Progenitor cell of endocrine pancreas (in vitro differentiated cells): ENCODE data around the gene EP400. TPM values are rescaled to one million over a fixed set of nuclear protein-coding genes. Genes with fewer than 3 reads are reported as not detected.

Source experiments
- DNase-seq: peaks from one replicate; pipeline ENCODE4 v3.0.0; 2021; ENCODE audit warnings: low spot score; ENCODE audit not compliant: unreplicated experiment
- H3K27ac Mint-ChIP-seq: 2 replicates; pipeline ENCODE4 v1.8.0; 2021; ENCODE audit warnings: mild to moderate bottlenecking, moderate library complexity, mixed read lengths
- H3K27me3 Mint-ChIP-seq: 2 replicates; pipeline ENCODE4 v1.8.0; 2021; ENCODE audit warnings: mixed read lengths
- H3K36me3 Mint-ChIP-seq: 2 replicates; pipeline ENCODE4 v1.8.0; 2022; ENCODE audit warnings: mixed read lengths; ENCODE audit not compliant: insufficient read depth
- H3K4me1 Mint-ChIP-seq: 2 replicates; pipeline ENCODE4 v1.8.0; 2021; ENCODE audit warnings: low read depth, mixed read lengths
- H3K4me3 Mint-ChIP-seq: 2 replicates; pipeline ENCODE4 v1.8.0; 2021; ENCODE audit warnings: low read depth, mild to moderate bottlenecking, moderate library complexity, mixed read lengths
- H3K9me3 Mint-ChIP-seq: 2 replicates; pipeline ENCODE4 v1.8.0; 2021; ENCODE audit warnings: low read depth, mixed read lengths
- total RNA-seq: library from RNA; stranded (reverse); gene quantifications from 2 replicates; pipeline ENCODE4 v1.2.1, GENCODE V29; 2021
- TF ChIP-seq, protein P1 (sequence below): fragments of 200-600 bp; sonication (generic); IDR thresholded peaks from one replicate; pipeline ENCODE4 v1.5.0; 2021; ENCODE audit warnings: antibody characterized with exemption, mild to moderate bottlenecking; ENCODE audit not compliant: unreplicated experiment

The EP400 gene
- total RNA-seq, 1 donor from 2014 or later: 66.6 TPM

DNA sequence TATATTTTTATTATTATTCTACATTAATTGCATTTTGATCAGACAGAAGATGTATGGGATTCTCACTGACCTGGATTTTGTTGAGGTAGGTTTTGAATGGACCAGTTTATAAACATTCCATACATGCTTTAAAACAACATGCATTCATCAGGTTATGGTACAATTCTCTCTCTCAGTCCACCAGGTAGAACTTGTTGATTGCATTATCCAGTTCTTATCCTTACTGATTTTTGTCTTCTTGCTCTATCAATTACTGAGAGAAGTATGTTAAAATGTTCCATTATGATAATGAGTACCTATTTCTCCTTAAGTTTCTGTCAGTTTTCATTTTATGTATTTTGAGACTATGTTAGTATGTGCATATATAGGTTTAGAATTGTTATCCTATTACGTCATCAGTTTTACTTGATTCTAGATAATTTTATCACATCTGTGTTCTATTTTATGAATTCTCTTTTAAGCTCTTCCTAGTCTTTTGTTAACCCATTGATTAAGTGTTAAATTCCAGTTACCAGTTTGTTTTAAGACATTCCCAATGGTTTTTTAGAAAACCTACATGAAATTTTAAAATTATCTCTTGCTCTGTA lies 50.6 kb downstream of the EP400 start:
- no peak overlapping the region for H3K27ac Mint-ChIP-seq
- no peaks in the 10 kb centered on the region for H3K27me3 Mint-ChIP-seq
- H3K4me3 Mint-ChIP-seq: no peak overlapping the region
- peaks cover 1% of the 10 kb centered on the region for H3K36me3 Mint-ChIP-seq
- TF ChIP-seq, protein P1, sequence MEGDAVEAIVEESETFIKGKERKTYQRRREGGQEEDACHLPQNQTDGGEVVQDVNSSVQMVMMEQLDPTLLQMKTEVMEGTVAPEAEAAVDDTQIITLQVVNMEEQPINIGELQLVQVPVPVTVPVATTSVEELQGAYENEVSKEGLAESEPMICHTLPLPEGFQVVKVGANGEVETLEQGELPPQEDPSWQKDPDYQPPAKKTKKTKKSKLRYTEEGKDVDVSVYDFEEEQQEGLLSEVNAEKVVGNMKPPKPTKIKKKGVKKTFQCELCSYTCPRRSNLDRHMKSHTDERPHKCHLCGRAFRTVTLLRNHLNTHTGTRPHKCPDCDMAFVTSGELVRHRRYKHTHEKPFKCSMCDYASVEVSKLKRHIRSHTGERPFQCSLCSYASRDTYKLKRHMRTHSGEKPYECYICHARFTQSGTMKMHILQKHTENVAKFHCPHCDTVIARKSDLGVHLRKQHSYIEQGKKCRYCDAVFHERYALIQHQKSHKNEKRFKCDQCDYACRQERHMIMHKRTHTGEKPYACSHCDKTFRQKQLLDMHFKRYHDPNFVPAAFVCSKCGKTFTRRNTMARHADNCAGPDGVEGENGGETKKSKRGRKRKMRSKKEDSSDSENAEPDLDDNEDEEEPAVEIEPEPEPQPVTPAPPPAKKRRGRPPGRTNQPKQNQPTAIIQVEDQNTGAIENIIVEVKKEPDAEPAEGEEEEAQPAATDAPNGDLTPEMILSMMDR: no peak
- H3K9me3 Mint-ChIP-seq: no peaks in the 10 kb centered on the region
- peaks cover 7% of the 10 kb centered on the region for H3K4me1 Mint-ChIP-seq
- DNase-seq: no peak

DNA sequence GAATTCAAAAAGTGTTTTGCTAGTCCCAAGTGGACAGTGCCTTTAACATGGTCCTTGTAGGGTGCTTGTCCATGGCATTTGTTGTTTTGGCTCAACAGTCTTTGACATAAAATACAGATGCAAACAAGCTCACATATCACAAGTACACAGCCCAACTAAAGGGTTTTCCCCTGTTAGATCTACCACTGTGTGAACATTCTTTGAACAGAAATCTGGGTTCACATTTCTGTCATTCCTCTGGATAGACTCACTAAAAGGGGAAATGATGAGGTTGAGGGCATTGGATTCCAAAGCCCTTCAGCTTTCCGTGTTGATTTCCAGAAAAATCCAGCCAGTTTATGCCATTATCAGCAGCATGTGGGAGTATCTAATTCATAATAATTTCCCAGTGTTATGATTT lies 54.1 kb downstream of the EP400 start:
- no peak for DNase-seq
- TF ChIP-seq, protein P1: no peak
- H3K27me3 Mint-ChIP-seq: no peaks in the 10 kb centered on the region
- H3K9me3 Mint-ChIP-seq: no peaks in the 10 kb centered on the region
- no peak overlapping the region for H3K4me3 Mint-ChIP-seq
- peaks cover 7% of the 10 kb centered on the region for H3K4me1 Mint-ChIP-seq
- H3K36me3 Mint-ChIP-seq: peaks cover 9% of the 10 kb centered on the region
- no peak overlapping the region for H3K27ac Mint-ChIP-seq

- H3K9me3 Mint-ChIP-seq: no peaks in the 10 kb centered on the region
- no peaks in the 10 kb centered on the region for H3K27me3 Mint-ChIP-seq
- no peak overlapping the region for H3K4me3 Mint-ChIP-seq
- DNase-seq: no peak
- H3K27ac Mint-ChIP-seq: no peak overlapping the region
- H3K36me3 Mint-ChIP-seq: peaks cover 9% of the 10 kb centered on the region
- TF ChIP-seq, protein P1: no peak
- peaks cover 7% of the 10 kb centered on the region for H3K4me1 Mint-ChIP-seq
These were observed 55.2 kb downstream of the EP400 start for GRCh38 chr12:132004946-132005345.

DNA sequence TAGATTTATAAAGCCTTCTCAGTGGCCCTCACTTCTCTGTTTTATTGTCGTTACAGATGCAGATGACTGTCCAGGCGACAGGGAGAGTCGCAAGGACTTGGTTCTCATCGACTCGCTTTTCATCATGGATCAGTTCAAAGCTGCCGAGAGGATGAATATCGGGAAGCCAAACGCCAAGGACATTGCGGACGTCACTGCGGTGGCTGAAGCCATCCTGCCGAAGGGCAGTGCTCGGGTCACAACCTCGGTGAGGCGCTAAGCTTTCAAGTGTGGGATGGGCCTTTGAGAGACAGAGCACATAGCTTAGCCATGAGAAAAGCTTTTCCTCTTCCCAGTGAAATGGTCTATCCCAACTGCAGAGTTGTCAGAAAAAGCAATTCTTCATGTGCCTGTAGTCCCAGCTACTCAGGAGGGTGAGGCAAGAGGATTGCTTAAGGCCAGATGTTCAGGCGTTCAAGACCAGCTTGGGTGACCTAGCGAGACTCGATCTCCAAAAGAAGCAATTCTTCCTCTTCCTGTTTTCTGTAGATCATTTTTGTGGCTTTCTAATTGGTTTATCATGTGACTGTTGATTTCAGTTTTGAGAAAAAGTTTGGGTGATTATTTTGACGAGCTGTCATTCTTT lies 56.4 kb downstream of the EP400 start:
- no peak for DNase-seq
- TF ChIP-seq, protein P1: no peak
- H3K27ac Mint-ChIP-seq: no peak overlapping the region
- no peak overlapping the region for H3K4me3 Mint-ChIP-seq
- H3K27me3 Mint-ChIP-seq: no peaks in the 10 kb centered on the region
- no peaks in the 10 kb centered on the region for H3K9me3 Mint-ChIP-seq
- H3K36me3 Mint-ChIP-seq: peaks cover 11% of the 10 kb centered on the region
- peaks cover 2% of the 10 kb centered on the region for H3K4me1 Mint-ChIP-seq

- DNase-seq: no peak
- Mint-ChIP-seq H3K4me3 (no peak overlapping the region), H3K36me3 (peaks cover 11% of the 10 kb centered on the region), H3K27ac (no peak overlapping the region), H3K9me3 (no peaks in the 10 kb centered on the region), H3K4me1 (no peaks in the 10 kb centered on the region), H3K27me3 (no peaks in the 10 kb centered on the region)
- TF ChIP-seq, protein P1: no peak
These were observed 57.3 kb downstream of the EP400 start for GRCh38 chr12:132007041-132007440.
